ENCODE data around the gene RPL13A. TPM values are rescaled to one million over a fixed set of nuclear protein-coding genes. Genes with fewer than 3 reads are reported as not detected.

RPL13A gene
- total and polyA plus RNA-seq, 2 of the 13 experiments (the other 11 are each of a cell fraction or from before 2014, with no cell fraction given): 2,601 to 3,407 TPM

- TF ChIP-seq ARID4A (CRISPR knock-in tag; IDR thresholded peaks at IDR 0.05; ENCODE audit: borderline replicate concordance): peak; percentile 82; the same call in 1 of the 2 replicates
- TF ChIP-seq SMARCE1 (IDR thresholded peaks at IDR 0.05; ENCODE audit: borderline replicate concordance): no peak
- TF ChIP-seq PRDM15 (CRISPR knock-in tag; IDR thresholded peaks at IDR 0.05): peak; percentile 30; the same call in 1 of the 2 replicates
- no peak for TF ChIP-seq ARID3A (IDR thresholded peaks at IDR 0.05; ENCODE audit: low read depth, low read length)
- TF ChIP-seq FOSL1 (CRISPR knock-in tag; IDR thresholded peaks at IDR 0.05; ENCODE audit: borderline replicate concordance): no peak
- TF ChIP-seq ZNF740 (CRISPR knock-in tag; IDR thresholded peaks at IDR 0.05): no peak
- TF ChIP-seq GLMP (CRISPR knock-in tag; IDR thresholded peaks at IDR 0.05; ENCODE audit: borderline replicate concordance): no peak
- peak; percentile 86 for TF ChIP-seq HOXA5 (CRISPR knock-in tag; IDR thresholded peaks at IDR 0.05)
- TF ChIP-seq ATF7-NPFF (CRISPR knock-in tag; IDR thresholded peaks at IDR 0.05; ENCODE audit: low read depth): peak; percentile 62; the same call in 1 of the 2 replicates
- TF ChIP-seq ISL2 (CRISPR knock-in tag; IDR thresholded peaks at IDR 0.05): peak; percentile 78
- no peak for TF ChIP-seq CCDC6 (CRISPR knock-in tag; IDR thresholded peaks at IDR 0.05)
- TF ChIP-seq ATF3 (CRISPR knock-in tag; IDR thresholded peaks at IDR 0.05): peak; percentile 86
- no peak for TF ChIP-seq TMF1 (CRISPR knock-in tag; IDR thresholded peaks at IDR 0.05; ENCODE audit: low read depth)
- TF ChIP-seq GMEB2 (CRISPR knock-in tag; IDR thresholded peaks at IDR 0.05; ENCODE audit: low read depth): peak; percentile 74; the same call in 1 of the 2 replicates
Observed at GRCh38 chr19:49487277-49488045, at the start of gene RPL13A (continued).

Measured in HepG2 (cell line).